Measurements from ENCODE around the gene CCDC142. TPM values are rescaled to one million over a fixed set of nuclear protein-coding genes. Genes with fewer than 3 reads are reported as not detected.

Gene CCDC142
- total and polyA plus RNA-seq, 4 experiments from 2014 or later: 3.6 to 67.6 (median 37.1) TPM

- ChIA-PET CTCF (ENCODE audit: partially characterized antibody) (interaction anchor here (0.6 to 4.6 kb wide), 8 partner anchors 10 to 132 kb away, joined by 3 to 66 read pairs (median 8); partner anchors contain the start of genes CCDC142 and TTC31), POLR2A (ENCODE audit: partially characterized antibody) (interaction anchor here (0.7 to 9.5 kb wide), 16 partner anchors 8 to 720 kb away, joined by 3 to 516 read pairs (median 8); partner anchors contain the start of genes AUP1, C2orf81, CCDC142 and HTRA2)
- H3K36me3 ChIP-seq (ENCODE audit: insufficient read depth, low read length): peaks cover 8% of the 10 kb centered on the region
- Mint-ChIP-seq H3K4me3 (peak overlapping the region; percentile 95 to 99 (median 98)), H3K36me3 (peaks cover 3 to 19% of the 10 kb centered on the region in 2 donors), H3K4me1 (peaks cover 48 to 75% (median 62%) of the 10 kb centered on the region in 4 donors), H3K27ac (peak overlapping the region; percentile 92 to 100 (median 99)), H3K27me3 (no peaks in the 10 kb centered on the region), H3K9me3 (peaks cover 0 to 2% (median 0%) of the 10 kb centered on the region in 8 donors)
- no peak for DNase-seq
- no peaks in the 10 kb centered on the region for H3K9me3 ChIP-seq (ENCODE audit: control insufficient read depth in 1 of 2, low read length in 2 of 2)
- no peaks in the 10 kb centered on the region for H3K27me3 ChIP-seq (ENCODE audit: insufficient read depth, low read length)
- H3K4me1 ChIP-seq (ENCODE audit: insufficient read depth, low read length): peaks cover 53% of the 10 kb centered on the region
- intact Hi-C loops (cut with micrococcal nuclease): loop anchor here (1.0 to 10.0 kb wide), 3 partner anchors 8 to 532 kb away; partner anchors contain the start of genes C2orf81, DGUOK, MOGS and WDR54
- H3K27ac ChIP-seq (ENCODE audit: low read depth, low read length): peak overlapping the region; percentile 100
- H3K4me3 ChIP-seq (ENCODE audit: low read length in 2 of 2): peak overlapping the region; percentile 63 to 93
These were observed 25.7 kb downstream of the CCDC142 start for GRCh38 chr2:74457129-74457548.

- ChIA-PET POLR2A (ENCODE audit: partially characterized antibody) (interaction anchor here (0.6 to 9.5 kb wide), 21 partner anchors 10 to 718 kb away, joined by 3 to 516 read pairs (median 4); partner anchors contain the start of genes AUP1, C2orf81, CCDC142 and HTRA2), CTCF (ENCODE audit: partially characterized antibody) (interaction anchor here (0.8 to 4.6 kb wide), 10 partner anchors 13 to 134 kb away, joined by 3 to 66 read pairs (median 7); partner anchors contain the start of genes C2orf81, CCDC142, MRPL53 and TTC31)
- H3K4me1 Mint-ChIP-seq: peaks cover 46 to 70% (median 60%) of the 10 kb centered on the region in 4 donors
- peak within 1 kb of the TSS; percentile 62 to 75 for H3K4me3 ChIP-seq (ENCODE audit: low read length in 2 of 2)
- peak within 1 kb of the TSS; percentile 100 for H3K27ac ChIP-seq (ENCODE audit: low read depth, low read length)
- H3K27me3 ChIP-seq (ENCODE audit: insufficient read depth, low read length): no peaks in the 10 kb centered on the region
- intact Hi-C loops (cut with micrococcal nuclease): loop anchor here (1.0 to 10.0 kb wide), 9 partner anchors 28 to 1220 kb away; partner anchors contain the start of genes AUP1, CCT7, DGUOK and HTRA2
- no peaks in the 10 kb centered on the region for H3K27me3 Mint-ChIP-seq
- peak within 1 kb of the TSS; percentile 97 to 99 (median 99) for H3K4me3 Mint-ChIP-seq
- H3K36me3 ChIP-seq (ENCODE audit: insufficient read depth, low read length): no peaks in the 10 kb centered on the region
- H3K4me1 ChIP-seq (ENCODE audit: insufficient read depth, low read length): peaks cover 56% of the 10 kb centered on the region
- peak within 1 kb of the TSS; percentile 92 to 100 (median 99) for H3K27ac Mint-ChIP-seq
- H3K9me3 ChIP-seq (ENCODE audit: control insufficient read depth in 1 of 2, low read length in 2 of 2): no peaks in the 10 kb centered on the region
- H3K9me3 Mint-ChIP-seq: no peaks in the 10 kb centered on the region
- DNase-seq: peak; percentile 97 to 99 (median 98)
- peaks cover 3 to 16% of the 10 kb centered on the region in 2 donors for H3K36me3 Mint-ChIP-seq
These were observed 27.9 kb downstream of the CCDC142 start, which contains the start of gene INO80B for GRCh38 chr2:74454654-74455511. INO80B (plus strand) TSS chr2:74455087; CDS start chr2:74455117, 30 bp downstream.

GRCh38 chr2:74450570-74451190 lies 32.1 kb downstream of the CCDC142 start:
- peaks cover 29% of the 10 kb centered on the region for H3K4me1 ChIP-seq (ENCODE audit: insufficient read depth, low read length)
- Mint-ChIP-seq H3K27ac (peak overlapping the region in 3 of 7 donors; percentile 4 to 26 (median 15)), H3K4me1 (peaks cover 23 to 28% (median 27%) of the 10 kb centered on the region in 4 donors), H3K9me3 (no peaks in the 10 kb centered on the region), H3K27me3 (no peaks in the 10 kb centered on the region), H3K4me3 (no peak overlapping the region), H3K36me3 (peaks cover 3 to 7% of the 10 kb centered on the region in 2 donors)
- no peaks in the 10 kb centered on the region for H3K36me3 ChIP-seq (ENCODE audit: insufficient read depth, low read length)
- H3K27ac ChIP-seq (ENCODE audit: low read depth, low read length): no peak overlapping the region
- no peaks in the 10 kb centered on the region for H3K27me3 ChIP-seq (ENCODE audit: insufficient read depth, low read length)
- H3K9me3 ChIP-seq (ENCODE audit: control insufficient read depth in 1 of 2, low read length in 2 of 2): no peaks in the 10 kb centered on the region
- DNase-seq: no peak
- intact Hi-C loops (cut with micrococcal nuclease): loop anchor here (10.0 kb wide), 1 partner anchor 526 kb away; the partner anchor contains the start of gene DGUOK
- no peak overlapping the region for H3K4me3 ChIP-seq (ENCODE audit: low read length in 2 of 2)
- ChIA-PET CTCF (ENCODE audit: partially characterized antibody) (interaction anchor here (1.1 kb wide), 1 partner anchor 32 kb away, joined by 3 read pairs; the partner anchor contains the start of genes CCDC142 and TTC31), POLR2A (ENCODE audit: partially characterized antibody) (interaction anchor here (0.7 kb wide), 2 partner anchors 25 to 32 kb away, joined by 3 to 4 read pairs; partner anchors contain the start of genes CCDC142 and TTC31)

GRCh38 chr2:74448771-74449170 lies 34.0 kb downstream of the CCDC142 start:
- H3K36me3 Mint-ChIP-seq: no peaks in the 10 kb centered on the region
- H3K27me3 Mint-ChIP-seq: peaks cover 3 to 7% of the 10 kb centered on the region in 2 donors
- no peaks in the 10 kb centered on the region for H3K9me3 Mint-ChIP-seq
- Histone ChIP-seq H3K4me1 (ENCODE audit: insufficient read depth, low read length) (peaks cover 16% of the 10 kb centered on the region), H3K9me3 (ENCODE audit: control insufficient read depth in 1 of 2, low read length in 2 of 2) (no peaks in the 10 kb centered on the region), H3K4me3 (ENCODE audit: low read length in 2 of 2) (no peak overlapping the region), H3K36me3 (ENCODE audit: insufficient read depth, low read length) (no peaks in the 10 kb centered on the region), H3K27me3 (ENCODE audit: insufficient read depth, low read length) (no peaks in the 10 kb centered on the region), H3K27ac (ENCODE audit: low read depth, low read length) (no peak overlapping the region)
- no peak for DNase-seq
- intact Hi-C loops (cut with micrococcal nuclease): no loop called here
- H3K4me3 Mint-ChIP-seq: no peak overlapping the region
- H3K4me1 Mint-ChIP-seq: peaks cover 10 to 13% (median 12%) of the 10 kb centered on the region in 4 donors
- CTCF ChIA-PET (ENCODE audit: partially characterized antibody): interaction anchor here (1.0 kb wide), 1 partner anchor 140 kb away, joined by 3 read pairs; no protein-coding TSS in a partner anchor
- H3K27ac Mint-ChIP-seq: no peak overlapping the region
- POLR2A ChIA-PET (ENCODE audit: partially characterized antibody): no interaction called here

- peaks cover 6 to 8% of the 10 kb centered on the region in 2 donors for H3K27me3 Mint-ChIP-seq
- no peaks in the 10 kb centered on the region for H3K36me3 ChIP-seq (ENCODE audit: insufficient read depth, low read length)
- no peak for DNase-seq
- ChIA-PET POLR2A (ENCODE audit: partially characterized antibody) (no interaction called here), CTCF (ENCODE audit: partially characterized antibody) (no interaction called here)
- no peak overlapping the region for H3K4me3 Mint-ChIP-seq
- no peak overlapping the region for H3K27ac Mint-ChIP-seq
- no peaks in the 10 kb centered on the region for H3K9me3 Mint-ChIP-seq
- peaks cover 1 to 4% (median 3%) of the 10 kb centered on the region in 4 donors for H3K4me1 Mint-ChIP-seq
- no peaks in the 10 kb centered on the region for H3K9me3 ChIP-seq (ENCODE audit: control insufficient read depth in 1 of 2, low read length in 2 of 2)
- no peak overlapping the region for H3K4me3 ChIP-seq (ENCODE audit: low read length in 2 of 2)
- H3K4me1 ChIP-seq (ENCODE audit: insufficient read depth, low read length): peaks cover 6% of the 10 kb centered on the region
- no peaks in the 10 kb centered on the region for H3K27me3 ChIP-seq (ENCODE audit: insufficient read depth, low read length)
- no peaks in the 10 kb centered on the region for H3K36me3 Mint-ChIP-seq
- H3K27ac ChIP-seq (ENCODE audit: low read depth, low read length): no peak overlapping the region
- intact Hi-C loops (cut with micrococcal nuclease): no loop called here
These were observed 35.4 kb downstream of the CCDC142 start for GRCh38 chr2:74447230-74447999.

- Histone ChIP-seq H3K27ac (ENCODE audit: low read depth, low read length) (no peak overlapping the region), H3K4me3 (ENCODE audit: low read length in 2 of 2) (no peak overlapping the region), H3K36me3 (ENCODE audit: insufficient read depth, low read length) (no peaks in the 10 kb centered on the region), H3K27me3 (ENCODE audit: insufficient read depth, low read length) (peaks cover 20% of the 10 kb centered on the region), H3K9me3 (ENCODE audit: control insufficient read depth in 1 of 2, low read length in 2 of 2) (no peaks in the 10 kb centered on the region), H3K4me1 (ENCODE audit: insufficient read depth, low read length) (peaks cover 17% of the 10 kb centered on the region)
- Mint-ChIP-seq H3K36me3 (no peaks in the 10 kb centered on the region), H3K4me1 (peaks cover 3 to 9% (median 5%) of the 10 kb centered on the region in 4 donors), H3K4me3 (no peak overlapping the region), H3K9me3 (no peaks in the 10 kb centered on the region), H3K27me3 (peaks cover 12 to 15% of the 10 kb centered on the region in 2 donors), H3K27ac (no peak overlapping the region)
- ChIA-PET POLR2A (ENCODE audit: partially characterized antibody) (interaction anchor here (0.7 kb wide), 1 partner anchor 286 kb away, joined by 3 read pairs; no protein-coding TSS in a partner anchor), CTCF (ENCODE audit: partially characterized antibody) (interaction anchor here (1.2 to 1.5 kb wide), 2 partner anchors 20 to 38 kb away, joined by 3 read pairs; partner anchors contain the start of genes CCDC142 and TTC31)
- intact Hi-C loops (cut with micrococcal nuclease): no loop called here
- DNase-seq: no peak
These were observed 38.1 kb downstream of the CCDC142 start for GRCh38 chr2:74444498-74445318.
